ENCODE data around the gene PLCB1.

The PLCB1 gene

DNA sequence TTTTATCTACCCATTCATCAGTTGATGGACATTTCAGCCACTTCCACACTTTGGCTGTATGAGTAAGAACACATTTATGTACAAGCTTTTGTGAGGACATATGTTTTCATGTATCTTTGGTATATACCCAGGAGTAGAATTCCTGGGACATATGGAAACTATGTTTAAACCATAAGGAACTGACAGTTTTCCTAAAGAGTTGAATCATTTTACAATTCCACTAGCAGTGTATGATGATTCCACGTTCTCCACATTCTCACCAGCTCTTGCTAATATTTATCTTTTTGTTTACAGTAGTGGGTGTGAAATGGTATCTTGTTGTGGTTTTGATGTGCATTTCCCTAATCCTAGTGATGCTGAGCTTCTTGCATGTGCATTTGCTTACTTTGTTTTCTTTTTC, 338.1 kb downstream of the PLCB1 start:
- Histone ChIP-seq H3K4me3 (ENCODE audit: insufficient read depth, low read depth, low read length) (no peak overlapping the region), H3K9me3 (ENCODE audit: control insufficient read depth, low read length) (no peaks in the 10 kb centered on the region), H3K27me3 (ENCODE audit: control insufficient read depth, insufficient read depth, low read length, poor library complexity, severe bottlenecking) (no peaks in the 10 kb centered on the region), H3K27ac (ENCODE audit: insufficient read depth, low read depth, low read length, poor library complexity, severe bottlenecking) (no peak overlapping the region), H3K36me3 (ENCODE audit: control insufficient read depth, insufficient read depth, low read length) (no peaks in the 10 kb centered on the region), H3K4me1 (ENCODE audit: control insufficient read depth, insufficient read depth, low read length) (no peaks in the 10 kb centered on the region)
- WGBS, 2 experiments: 86 to 100% methylated on average over 1 of the region's 1 CpG

DNA sequence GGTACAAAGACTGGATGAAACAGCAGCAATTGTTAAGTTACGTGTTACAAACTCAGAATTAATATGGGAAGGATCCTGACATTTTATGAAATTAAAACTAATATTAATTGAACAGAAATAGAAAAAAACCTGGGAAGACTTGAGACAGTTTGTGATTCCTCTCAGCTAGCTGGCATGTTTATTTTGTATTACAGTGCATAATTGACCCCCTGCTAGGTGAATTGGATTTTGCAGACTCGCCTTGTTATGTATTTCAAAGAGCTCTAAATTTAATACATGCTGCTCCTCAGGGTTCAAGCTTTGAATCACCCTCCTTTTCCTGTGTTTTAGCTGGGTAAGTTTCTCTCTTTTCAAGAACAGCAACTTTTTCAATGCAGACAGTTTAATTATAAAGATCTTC, 339.4 kb downstream of the PLCB1 start:
- WGBS, 2 experiments: 58 to 76% methylated on average over 2 of the region's 2 CpGs
- Histone ChIP-seq H3K27me3 (ENCODE audit: control insufficient read depth, insufficient read depth, low read length, poor library complexity, severe bottlenecking) (no peaks in the 10 kb centered on the region), H3K4me3 (ENCODE audit: insufficient read depth, low read depth, low read length) (no peak overlapping the region), H3K27ac (ENCODE audit: insufficient read depth, low read depth, low read length, poor library complexity, severe bottlenecking) (no peak overlapping the region), H3K4me1 (ENCODE audit: control insufficient read depth, insufficient read depth, low read length) (no peaks in the 10 kb centered on the region), H3K9me3 (ENCODE audit: control insufficient read depth, low read length) (no peaks in the 10 kb centered on the region), H3K36me3 (ENCODE audit: control insufficient read depth, insufficient read depth, low read length) (no peaks in the 10 kb centered on the region)

DNA sequence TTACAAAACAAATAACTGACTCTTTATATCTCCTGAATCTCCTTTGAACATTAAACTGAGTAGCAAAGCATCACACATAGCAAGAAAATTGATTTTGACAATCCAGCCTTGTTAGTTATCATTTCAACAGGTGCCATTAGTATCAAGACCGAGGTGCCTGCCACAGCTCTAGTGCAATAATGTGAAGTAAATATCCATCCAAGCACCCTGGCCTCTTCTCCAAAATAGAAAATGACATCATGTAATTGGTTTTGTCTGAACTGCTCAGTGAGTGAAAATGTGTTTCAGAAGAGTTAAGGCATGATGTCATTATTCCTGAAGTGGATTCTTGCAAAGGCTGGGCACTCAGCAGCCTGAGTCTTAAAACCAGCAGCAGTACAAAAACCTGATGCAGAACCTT, 341.4 kb downstream of the PLCB1 start:
- no peaks in the 10 kb centered on the region for H3K4me1 ChIP-seq (ENCODE audit: control insufficient read depth, insufficient read depth, low read length)
- 89 to 100% methylated on average over 1 of the region's 1 CpG for WGBS, 2 experiments
- H3K4me3 ChIP-seq (ENCODE audit: insufficient read depth, low read depth, low read length): no peak overlapping the region
- no peaks in the 10 kb centered on the region for H3K9me3 ChIP-seq (ENCODE audit: control insufficient read depth, low read length)
- no peak overlapping the region for H3K27ac ChIP-seq (ENCODE audit: insufficient read depth, low read depth, low read length, poor library complexity, severe bottlenecking)
- H3K36me3 ChIP-seq (ENCODE audit: control insufficient read depth, insufficient read depth, low read length): no peaks in the 10 kb centered on the region
- no peaks in the 10 kb centered on the region for H3K27me3 ChIP-seq (ENCODE audit: control insufficient read depth, insufficient read depth, low read length, poor library complexity, severe bottlenecking)

DNA sequence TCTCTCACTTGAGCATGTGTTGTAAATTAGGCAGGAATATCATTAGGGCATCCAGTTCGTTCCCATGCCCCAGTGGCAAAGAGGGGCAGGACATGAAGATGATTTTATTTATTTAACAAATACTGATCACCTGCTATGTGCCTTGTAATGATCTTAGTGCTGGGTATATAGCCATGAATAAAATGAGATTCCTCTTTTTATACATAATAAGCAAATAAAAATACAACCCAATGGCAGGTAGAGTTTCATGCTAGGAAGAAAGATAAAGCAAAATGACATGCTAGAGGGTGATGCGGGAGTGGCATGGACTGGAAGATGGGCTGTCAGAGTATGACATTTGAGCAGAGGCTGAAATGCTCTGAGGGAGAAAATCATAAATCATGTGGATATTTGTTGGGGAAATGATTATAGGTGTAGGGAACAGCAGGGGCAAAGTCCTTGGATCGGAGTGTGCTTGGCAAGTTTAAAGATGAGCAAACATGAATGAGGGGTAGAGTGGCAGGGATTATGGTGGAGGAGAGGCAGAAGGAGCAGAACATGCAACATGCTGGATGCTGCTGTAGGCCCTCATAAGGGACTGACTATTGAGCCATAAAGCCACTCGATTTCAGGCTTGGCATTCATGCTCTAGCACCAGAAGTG, 342.1 kb downstream of the PLCB1 start:
- no peak overlapping the region for H3K27ac ChIP-seq (ENCODE audit: insufficient read depth, low read depth, low read length, poor library complexity, severe bottlenecking)
- no peaks in the 10 kb centered on the region for H3K27me3 ChIP-seq (ENCODE audit: control insufficient read depth, insufficient read depth, low read length, poor library complexity, severe bottlenecking)
- H3K4me1 ChIP-seq (ENCODE audit: control insufficient read depth, insufficient read depth, low read length): no peaks in the 10 kb centered on the region
- no peak overlapping the region for H3K4me3 ChIP-seq (ENCODE audit: insufficient read depth, low read depth, low read length)
- H3K36me3 ChIP-seq (ENCODE audit: control insufficient read depth, insufficient read depth, low read length): no peaks in the 10 kb centered on the region
- H3K9me3 ChIP-seq (ENCODE audit: control insufficient read depth, low read length): no peaks in the 10 kb centered on the region
- WGBS, 2 experiments: 92 to 94% methylated on average over 3 to 4 of the region's 4 CpGs

DNA sequence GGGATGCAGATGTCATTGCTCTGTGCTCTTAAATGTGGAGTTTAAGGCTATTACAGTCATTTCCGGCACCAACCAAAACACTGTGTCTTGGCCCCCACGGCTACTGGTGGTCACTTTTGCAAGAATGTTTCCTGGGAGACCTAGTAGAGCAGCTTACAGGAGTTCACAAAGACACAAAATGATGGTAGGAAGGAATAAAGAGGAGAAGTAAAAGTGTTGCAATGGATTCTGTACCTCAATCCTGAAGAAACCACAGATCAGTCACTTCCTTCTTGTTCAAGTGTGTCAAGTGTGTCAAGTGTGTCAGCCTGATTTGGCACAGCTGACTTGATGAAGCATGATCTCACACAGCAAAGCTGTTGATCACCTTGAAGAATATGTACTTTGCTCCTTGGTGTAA, 344.0 kb downstream of the PLCB1 start:
- Histone ChIP-seq H3K27me3 (ENCODE audit: control insufficient read depth, insufficient read depth, low read length, poor library complexity, severe bottlenecking) (no peaks in the 10 kb centered on the region), H3K27ac (ENCODE audit: insufficient read depth, low read depth, low read length, poor library complexity, severe bottlenecking) (no peak overlapping the region), H3K4me3 (ENCODE audit: insufficient read depth, low read depth, low read length) (no peak overlapping the region), H3K36me3 (ENCODE audit: control insufficient read depth, insufficient read depth, low read length) (no peaks in the 10 kb centered on the region), H3K9me3 (ENCODE audit: control insufficient read depth, low read length) (no peaks in the 10 kb centered on the region), H3K4me1 (ENCODE audit: control insufficient read depth, insufficient read depth, low read length) (no peaks in the 10 kb centered on the region)
- 91 to 98% methylated on average over 2 of the region's 2 CpGs for WGBS, 2 experiments

DNA sequence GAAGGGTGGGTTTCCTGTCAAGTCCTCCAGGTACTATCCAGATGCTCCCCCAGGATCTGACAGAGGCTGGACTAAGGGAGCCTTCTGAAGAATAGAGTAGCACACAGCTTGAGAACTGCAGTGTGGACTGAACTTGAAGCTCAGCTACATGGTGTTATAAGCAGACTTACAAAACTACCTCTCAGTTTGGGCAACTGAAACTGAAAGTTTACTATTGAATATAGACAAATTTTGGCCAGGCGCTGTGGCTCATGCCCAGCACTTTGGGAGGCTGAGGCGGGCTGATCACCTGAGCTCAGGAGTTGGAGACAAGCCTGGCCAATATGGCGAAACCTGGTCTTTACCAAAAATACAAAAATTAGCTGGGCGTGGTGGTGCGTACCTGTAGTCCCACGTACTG, 348.5 kb downstream of the PLCB1 start:
- Histone ChIP-seq H3K36me3 (ENCODE audit: control insufficient read depth, insufficient read depth, low read length) (no peaks in the 10 kb centered on the region), H3K9me3 (ENCODE audit: control insufficient read depth, low read length) (no peaks in the 10 kb centered on the region), H3K4me1 (ENCODE audit: control insufficient read depth, insufficient read depth, low read length) (no peaks in the 10 kb centered on the region), H3K27me3 (ENCODE audit: control insufficient read depth, insufficient read depth, low read length, poor library complexity, severe bottlenecking) (no peaks in the 10 kb centered on the region), H3K27ac (ENCODE audit: insufficient read depth, low read depth, low read length, poor library complexity, severe bottlenecking) (no peak overlapping the region), H3K4me3 (ENCODE audit: insufficient read depth, low read depth, low read length) (no peak overlapping the region)
- WGBS, 2 experiments: 90 to 94% methylated on average over 6 of the region's 6 CpGs

DNA sequence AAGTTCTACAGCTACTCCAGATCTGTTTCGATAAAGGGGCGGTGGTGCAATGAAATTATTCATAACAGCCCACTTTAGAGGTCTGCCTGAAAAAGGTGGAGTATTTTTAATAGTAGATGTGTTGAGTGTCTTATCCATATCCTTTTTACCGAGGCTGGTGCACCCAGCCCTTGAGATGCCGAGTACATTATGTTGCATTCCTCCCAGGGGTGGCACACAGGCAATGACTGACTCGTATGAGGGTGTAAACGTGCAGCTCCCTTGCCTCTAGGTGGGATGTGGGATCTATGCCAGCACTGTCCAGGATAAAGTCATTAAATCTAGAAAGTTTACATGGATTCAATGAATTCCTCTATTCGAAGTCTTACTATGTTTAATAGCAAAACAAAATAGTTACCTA, 355.6 kb downstream of the PLCB1 start:
- no peaks in the 10 kb centered on the region for H3K27me3 ChIP-seq (ENCODE audit: control insufficient read depth, insufficient read depth, low read length, poor library complexity, severe bottlenecking)
- 95% methylated on average over 6 of the region's 7 CpGs for WGBS, 2 experiments
- H3K4me3 ChIP-seq (ENCODE audit: insufficient read depth, low read depth, low read length): no peak overlapping the region
- H3K27ac ChIP-seq (ENCODE audit: insufficient read depth, low read depth, low read length, poor library complexity, severe bottlenecking): no peak overlapping the region
- no peaks in the 10 kb centered on the region for H3K4me1 ChIP-seq (ENCODE audit: control insufficient read depth, insufficient read depth, low read length)
- no peaks in the 10 kb centered on the region for H3K36me3 ChIP-seq (ENCODE audit: control insufficient read depth, insufficient read depth, low read length)
- H3K9me3 ChIP-seq (ENCODE audit: control insufficient read depth, low read length): no peaks in the 10 kb centered on the region

DNA sequence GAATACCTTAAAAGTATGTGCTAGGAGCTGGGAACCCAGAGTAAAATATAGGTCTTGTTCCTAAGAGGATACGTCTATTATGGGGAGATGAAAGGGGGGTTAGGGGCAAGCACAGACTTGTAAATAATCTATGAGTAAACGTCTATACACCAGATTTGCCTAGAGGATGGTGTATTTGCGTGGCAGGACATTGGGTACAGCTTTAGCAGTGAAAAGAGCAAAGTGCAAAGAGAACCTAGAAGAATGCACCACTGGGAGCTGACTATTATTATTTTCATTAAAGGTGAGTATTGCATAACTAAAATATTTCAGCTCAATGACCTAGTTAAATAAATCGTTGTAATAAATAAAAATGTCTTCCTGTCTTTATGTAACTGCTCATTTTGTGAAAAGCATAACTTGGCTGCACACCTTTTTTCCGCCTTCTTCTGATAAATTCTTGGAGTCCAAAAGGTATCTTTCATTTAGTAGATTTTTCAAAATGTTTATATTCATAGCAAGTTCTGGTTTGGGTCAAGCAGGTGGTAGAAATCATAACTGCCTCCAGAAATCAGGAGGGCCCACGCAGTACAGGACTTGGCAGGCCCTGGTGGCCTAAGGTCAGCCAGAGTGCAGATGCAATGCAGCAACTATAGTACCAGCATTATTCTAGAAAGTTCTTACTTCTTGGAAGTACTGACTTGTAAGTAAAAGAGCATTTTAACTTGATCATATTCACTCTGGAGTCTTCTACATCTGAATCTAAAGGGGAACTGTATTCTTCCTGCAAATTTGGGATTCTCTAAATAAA, 357.2 kb downstream of the PLCB1 start:
- WGBS, 2 experiments: 89 to 92% methylated on average over 5 to 6 of the region's 6 CpGs
- Histone ChIP-seq H3K4me3 (ENCODE audit: insufficient read depth, low read depth, low read length) (no peak overlapping the region), H3K27me3 (ENCODE audit: control insufficient read depth, insufficient read depth, low read length, poor library complexity, severe bottlenecking) (no peaks in the 10 kb centered on the region), H3K27ac (ENCODE audit: insufficient read depth, low read depth, low read length, poor library complexity, severe bottlenecking) (no peak overlapping the region), H3K4me1 (ENCODE audit: control insufficient read depth, insufficient read depth, low read length) (no peaks in the 10 kb centered on the region), H3K36me3 (ENCODE audit: control insufficient read depth, insufficient read depth, low read length) (no peaks in the 10 kb centered on the region), H3K9me3 (ENCODE audit: control insufficient read depth, low read length) (no peaks in the 10 kb centered on the region)

DNA sequence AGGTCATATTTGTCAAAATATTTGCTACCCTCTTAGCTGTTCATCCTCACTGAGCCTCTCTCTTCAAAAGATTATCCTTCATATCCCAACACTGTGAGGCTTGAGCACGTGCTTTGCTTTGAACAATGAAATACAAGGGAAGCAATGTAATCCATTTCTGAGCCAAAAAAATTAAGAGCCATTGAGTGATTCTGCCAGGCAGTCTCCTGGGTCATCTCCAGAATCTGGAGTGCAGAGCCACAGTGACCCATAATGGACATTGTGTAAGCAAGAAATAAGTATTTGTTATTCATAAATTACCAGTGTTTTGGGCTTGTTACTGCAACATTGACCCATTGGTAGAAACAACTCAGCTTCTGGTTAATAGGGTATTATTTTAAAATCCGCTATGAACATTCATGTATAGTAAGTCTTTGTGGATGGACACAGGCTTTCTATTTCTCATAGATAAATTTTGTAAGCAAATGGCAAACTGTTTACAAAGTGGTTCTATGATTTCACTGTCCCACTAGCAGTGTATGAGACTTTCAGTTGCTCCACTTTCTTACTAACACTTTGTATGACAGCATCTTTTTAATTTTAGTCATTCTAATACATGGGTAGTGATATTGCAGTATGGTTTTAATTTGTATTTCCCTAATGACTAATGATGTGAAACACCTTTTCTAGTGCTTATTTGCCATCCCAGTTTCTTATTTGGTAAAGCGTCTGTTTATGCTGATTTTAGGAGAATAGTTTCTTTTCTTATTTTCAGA, 358.2 kb downstream of the PLCB1 start:
- H3K9me3 ChIP-seq (ENCODE audit: control insufficient read depth, low read length): no peaks in the 10 kb centered on the region
- no peaks in the 10 kb centered on the region for H3K4me1 ChIP-seq (ENCODE audit: control insufficient read depth, insufficient read depth, low read length)
- H3K36me3 ChIP-seq (ENCODE audit: control insufficient read depth, insufficient read depth, low read length): no peaks in the 10 kb centered on the region
- 88 to 98% methylated on average over 2 of the region's 3 CpGs for WGBS, 2 experiments
- H3K4me3 ChIP-seq (ENCODE audit: insufficient read depth, low read depth, low read length): no peak overlapping the region
- H3K27ac ChIP-seq (ENCODE audit: insufficient read depth, low read depth, low read length, poor library complexity, severe bottlenecking): no peak overlapping the region
- H3K27me3 ChIP-seq (ENCODE audit: control insufficient read depth, insufficient read depth, low read length, poor library complexity, severe bottlenecking): no peaks in the 10 kb centered on the region

DNA sequence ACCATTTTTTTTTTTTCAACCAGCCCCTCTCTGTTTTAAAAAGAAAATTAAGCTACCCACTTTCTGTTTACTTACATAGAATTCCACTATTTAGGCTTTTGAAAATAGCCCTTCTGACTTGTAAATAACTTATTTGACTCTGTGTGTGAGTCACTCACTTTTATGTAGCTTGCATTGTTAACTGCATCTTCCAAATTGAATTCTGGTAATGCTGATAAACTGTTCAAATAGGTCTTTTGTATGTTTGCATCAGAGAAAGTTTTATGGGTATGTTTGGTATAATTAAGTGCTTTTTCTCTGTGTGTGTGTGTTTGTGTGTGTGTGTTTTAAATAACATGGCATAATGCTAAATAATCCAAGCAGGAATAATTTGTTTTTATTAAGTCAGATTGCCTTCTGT, 360.1 kb downstream of the PLCB1 start:
- no peaks in the 10 kb centered on the region for H3K9me3 ChIP-seq (ENCODE audit: control insufficient read depth, low read length)
- H3K27ac ChIP-seq (ENCODE audit: insufficient read depth, low read depth, low read length, poor library complexity, severe bottlenecking): no peak overlapping the region
- H3K4me1 ChIP-seq (ENCODE audit: control insufficient read depth, insufficient read depth, low read length): no peaks in the 10 kb centered on the region
- no peaks in the 10 kb centered on the region for H3K36me3 ChIP-seq (ENCODE audit: control insufficient read depth, insufficient read depth, low read length)
- no peak overlapping the region for H3K4me3 ChIP-seq (ENCODE audit: insufficient read depth, low read depth, low read length)
- no peaks in the 10 kb centered on the region for H3K27me3 ChIP-seq (ENCODE audit: control insufficient read depth, insufficient read depth, low read length, poor library complexity, severe bottlenecking)
